HG02885 (cell line): ENCODE measurements around the gene CTDSP2.
A peak's percentile ranks its signal among the peaks of the same experiment; 100 is the strongest.
"Not testable (repeated sequence)": the region's sequence is repeated elsewhere in the genome, so short reads cannot be mapped to it uniquely, and the experiment has no call there.

Experiments
- ATAC-seq: cut with Tn5 transposase; IDR thresholded peaks from one replicate; pipeline ENCODE4 v1.9.1; 2021; ENCODE audit warnings: mild to moderate bottlenecking; ENCODE audit not compliant: unreplicated experiment, poor library complexity

Gene CTDSP2, protein sequence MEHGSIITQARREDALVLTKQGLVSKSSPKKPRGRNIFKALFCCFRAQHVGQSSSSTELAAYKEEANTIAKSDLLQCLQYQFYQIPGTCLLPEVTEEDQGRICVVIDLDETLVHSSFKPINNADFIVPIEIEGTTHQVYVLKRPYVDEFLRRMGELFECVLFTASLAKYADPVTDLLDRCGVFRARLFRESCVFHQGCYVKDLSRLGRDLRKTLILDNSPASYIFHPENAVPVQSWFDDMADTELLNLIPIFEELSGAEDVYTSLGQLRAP

DNA sequence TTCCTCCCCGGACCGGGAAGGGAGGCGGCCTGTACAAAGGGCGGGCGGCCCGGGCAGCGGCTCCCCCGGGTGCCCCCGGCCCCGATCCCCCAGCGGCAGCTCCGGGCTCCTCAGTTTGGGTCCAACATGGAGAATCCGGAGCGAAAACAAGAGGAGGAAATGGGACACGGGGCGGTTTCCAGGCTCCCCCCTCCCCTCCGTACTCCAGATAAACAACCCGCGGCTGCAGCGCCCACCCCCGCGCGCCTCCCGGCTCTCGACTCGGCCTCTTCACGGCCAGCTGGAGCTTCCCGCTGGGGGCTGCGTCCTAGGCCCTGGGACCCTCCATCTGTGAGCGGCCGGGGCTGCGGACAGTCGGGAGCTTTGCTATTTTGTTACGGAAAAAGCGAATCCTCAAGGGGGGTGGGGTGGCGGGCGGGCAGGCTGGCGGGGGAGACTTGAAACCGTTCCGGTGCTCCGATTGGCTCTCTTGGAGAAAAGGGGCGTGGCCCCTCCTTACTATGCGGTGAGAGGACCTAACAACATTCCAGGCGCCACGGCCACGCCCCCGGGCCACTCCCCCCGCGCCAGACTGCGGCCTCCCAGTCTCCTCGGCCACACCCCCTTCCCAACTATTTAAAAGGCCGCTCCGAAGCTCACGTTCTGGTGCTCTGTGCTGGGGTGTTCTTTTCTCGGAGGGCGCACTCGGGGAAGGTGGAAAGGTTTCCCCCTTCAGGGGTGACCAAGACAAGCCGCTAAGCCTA, at the start of gene CTDSP2:
CTDSP2 (minus strand) TSS at position 153 of the 743 bp plus-strand sequence. CDS start 294 bp downstream, outside the sequence.
- peak; percentile 49 for ATAC-seq

DNA sequence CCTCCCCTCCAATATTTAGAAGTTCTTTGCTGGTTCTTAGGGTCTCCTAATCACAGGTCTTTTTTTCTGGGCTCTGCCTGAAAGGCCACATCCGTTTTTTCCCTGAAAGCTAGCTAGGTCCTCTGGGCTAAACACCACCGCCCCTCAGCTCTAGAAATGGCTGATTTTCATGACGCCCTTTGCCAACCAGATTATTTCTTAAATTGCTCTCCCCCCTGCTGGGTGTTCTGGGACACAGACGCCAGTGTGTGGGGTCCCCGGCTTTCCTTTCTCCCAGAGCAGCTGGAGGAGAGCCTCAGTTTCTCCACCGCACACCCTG, 49.5 kb upstream of the CTDSP2 start:
- ATAC-seq: no peak

DNA sequence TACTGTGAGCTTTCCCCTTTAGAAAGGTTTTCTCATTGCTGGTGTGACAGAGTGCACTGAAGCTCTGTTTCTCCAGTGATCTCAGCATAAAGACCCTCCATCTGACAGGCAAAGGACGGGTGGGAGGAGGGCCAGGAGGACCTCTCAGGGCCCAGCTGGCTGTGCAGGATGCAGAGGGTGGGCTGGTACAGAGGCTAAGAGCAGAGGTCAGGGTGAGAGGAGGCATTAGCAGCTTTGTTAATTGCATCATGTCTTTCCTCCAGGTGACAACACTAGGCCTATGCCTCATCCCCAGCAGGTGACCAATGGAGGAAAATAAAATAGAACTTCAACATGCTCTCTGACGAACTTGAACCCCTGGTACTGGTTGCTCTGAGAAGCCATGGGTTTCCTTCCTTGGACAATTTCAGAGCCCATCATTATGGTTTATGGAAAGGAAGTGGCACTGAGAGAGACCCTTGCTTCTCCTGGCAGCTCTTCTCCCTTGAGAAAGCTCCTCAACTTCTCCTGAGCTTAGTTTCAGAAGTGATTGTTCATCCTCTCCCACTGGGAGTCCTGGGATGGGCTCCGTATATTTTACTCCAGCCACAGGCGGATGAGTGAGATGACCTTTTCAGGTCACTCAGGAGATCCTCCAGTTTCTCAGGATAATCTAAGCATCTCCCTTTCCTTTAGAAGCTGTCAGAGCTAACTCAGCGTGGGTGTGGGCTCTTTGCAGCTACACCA, 49.0 kb upstream of the CTDSP2 start:
- no peak for ATAC-seq

DNA sequence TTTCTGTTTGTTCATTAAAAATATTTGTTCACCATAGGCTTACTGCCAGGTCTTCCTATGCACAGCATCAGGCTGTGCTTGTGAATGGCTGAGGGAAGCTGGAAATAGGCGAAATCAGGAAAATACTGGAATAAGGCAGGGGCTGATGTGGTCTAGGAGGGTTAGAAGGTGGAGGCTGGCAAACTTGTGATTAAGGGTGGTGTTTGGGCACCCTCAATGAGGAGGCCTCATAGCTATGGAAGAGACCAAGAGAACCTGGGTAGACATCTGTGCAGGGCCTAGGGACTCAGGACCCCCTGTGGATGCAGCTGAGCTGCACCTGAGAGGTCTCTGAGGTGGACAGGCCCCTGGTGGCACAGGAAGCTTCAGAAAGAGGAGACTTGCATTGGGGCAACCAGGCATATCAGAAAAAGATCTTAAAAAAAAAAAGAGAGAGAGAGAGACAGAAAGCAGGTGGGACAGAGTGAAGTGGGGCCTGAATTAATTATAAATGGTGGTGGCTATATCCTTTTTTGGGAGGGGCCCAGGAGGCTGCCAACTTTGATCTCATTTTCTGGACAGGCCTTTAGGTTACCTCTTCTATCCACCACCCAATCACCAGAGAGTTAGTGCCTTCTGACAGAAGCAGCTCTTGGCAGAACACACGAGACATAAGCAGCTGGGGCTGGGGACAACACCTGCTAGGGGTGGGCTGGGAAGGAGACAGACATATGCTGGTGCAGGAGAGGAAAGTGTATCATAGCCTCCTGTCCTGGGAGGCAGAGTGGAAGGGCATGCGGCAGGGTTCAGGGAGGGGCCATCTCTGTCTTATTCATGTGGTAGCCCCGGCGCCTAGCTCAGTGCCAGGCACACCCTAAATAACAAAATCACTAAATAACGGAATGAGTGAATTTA, 48.1 kb upstream of the CTDSP2 start:
- ATAC-seq: no peak

DNA sequence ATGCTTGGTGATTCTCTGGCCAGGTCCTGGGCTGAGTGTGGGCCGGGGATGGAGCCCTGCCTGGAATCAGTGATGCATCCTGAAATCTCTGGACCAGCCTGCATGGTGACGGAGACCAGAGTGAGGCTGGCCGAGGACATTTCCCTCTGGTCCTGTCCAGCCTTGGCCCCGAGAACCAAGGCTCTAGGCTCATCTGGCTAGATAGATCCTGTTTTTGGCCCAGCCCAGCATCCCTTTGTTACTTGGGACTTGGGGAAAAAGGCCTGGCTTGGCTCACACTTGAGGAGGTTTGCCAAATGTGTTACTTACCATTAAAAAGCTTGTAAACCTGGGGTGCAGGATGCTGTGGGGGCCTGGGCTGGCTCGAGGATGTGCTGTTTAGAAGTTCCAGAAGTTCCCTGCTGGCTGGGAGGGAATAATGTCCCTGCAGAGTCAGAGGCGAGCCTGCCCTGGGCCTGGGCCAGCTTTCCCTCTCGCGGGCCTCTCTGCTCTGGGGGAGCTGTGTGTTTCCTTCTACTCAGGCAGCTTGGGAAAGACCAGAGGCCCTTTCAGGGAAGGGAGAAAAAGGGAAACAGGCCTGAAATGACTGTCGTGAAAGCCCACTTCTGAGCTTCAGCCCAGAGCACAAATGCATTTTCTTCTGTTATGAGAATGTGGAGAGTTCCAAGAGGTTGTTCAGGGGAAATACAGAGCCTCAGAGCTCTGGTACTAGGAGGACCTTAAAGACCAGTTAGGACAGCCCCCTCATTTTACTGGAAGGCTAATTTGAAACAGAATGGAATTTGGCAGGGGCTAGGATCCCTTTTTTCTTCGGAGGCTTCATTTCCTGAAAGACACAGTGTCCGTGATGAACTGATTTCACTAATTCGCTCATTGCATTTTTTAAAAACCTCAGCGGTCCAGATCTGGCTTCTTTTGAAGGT, 47.2 kb upstream of the CTDSP2 start:
- no peak for ATAC-seq

DNA sequence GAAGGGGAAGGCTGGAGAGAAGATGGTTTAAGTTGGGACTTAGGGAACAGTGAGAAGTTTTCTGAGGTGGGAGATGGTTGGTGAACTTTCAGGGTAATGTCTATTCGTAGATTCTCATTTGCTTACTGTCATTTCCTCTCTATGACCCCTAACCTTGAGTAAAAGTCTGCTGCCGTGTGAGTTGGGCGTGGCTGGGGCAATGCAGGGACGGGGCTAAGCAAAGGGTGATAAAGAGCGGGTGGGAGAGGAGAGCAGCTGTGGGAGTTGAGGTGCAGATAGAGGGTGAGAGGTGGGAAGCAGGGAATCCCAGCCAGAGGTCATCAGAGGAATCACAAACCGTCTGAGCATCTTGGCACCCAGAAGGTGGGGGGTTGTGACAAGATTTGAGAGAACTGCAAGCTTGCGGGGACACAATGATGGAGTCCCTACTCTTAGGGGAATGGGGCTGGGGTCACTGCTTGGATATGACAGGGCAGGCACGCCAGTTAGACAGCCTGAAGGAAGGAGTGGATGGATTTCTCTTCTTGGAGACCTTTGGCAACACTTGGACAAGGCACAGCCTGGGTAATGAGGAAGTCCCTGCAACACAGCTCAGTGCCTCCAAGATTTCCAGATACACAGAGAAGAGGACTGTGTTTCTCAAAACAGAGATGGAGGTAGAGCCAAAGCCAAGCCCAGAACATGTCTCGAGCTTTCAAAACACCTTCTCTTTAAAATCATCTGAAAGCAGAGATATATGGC, 45.9 kb upstream of the CTDSP2 start:
- ATAC-seq: no peak

DNA sequence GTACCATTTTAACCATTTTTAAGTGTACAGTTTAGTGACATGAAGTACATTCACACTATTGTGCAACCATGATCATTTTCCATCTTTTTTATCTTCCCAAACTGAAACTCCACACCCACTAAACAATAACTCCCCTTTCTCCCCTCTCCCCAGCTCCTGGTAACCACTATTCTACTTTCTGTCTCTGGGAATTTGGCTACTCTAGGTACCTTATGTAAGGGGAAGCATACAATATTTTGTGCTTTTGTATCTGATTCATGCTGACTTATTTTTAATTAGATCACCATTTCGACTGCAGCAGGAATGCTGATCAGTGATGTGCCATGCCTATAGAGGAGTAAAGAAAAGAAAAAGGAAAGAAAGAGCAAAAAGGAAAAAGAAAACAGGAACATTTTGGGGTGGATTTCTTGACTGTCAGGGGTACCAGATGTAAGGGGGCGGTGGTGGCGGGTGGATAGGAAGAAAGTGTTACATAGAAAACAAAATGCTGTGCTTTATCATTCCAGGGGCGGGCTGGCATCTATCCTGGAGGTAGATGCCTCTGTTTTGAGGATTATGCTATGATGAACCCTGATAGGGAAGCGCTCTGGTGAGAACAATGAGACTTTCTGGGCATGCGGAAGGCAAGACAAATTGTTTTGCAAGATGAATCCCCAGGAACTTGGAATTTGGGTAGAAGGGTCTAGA, 45.2 kb upstream of the CTDSP2 start:
- no peak for ATAC-seq

DNA sequence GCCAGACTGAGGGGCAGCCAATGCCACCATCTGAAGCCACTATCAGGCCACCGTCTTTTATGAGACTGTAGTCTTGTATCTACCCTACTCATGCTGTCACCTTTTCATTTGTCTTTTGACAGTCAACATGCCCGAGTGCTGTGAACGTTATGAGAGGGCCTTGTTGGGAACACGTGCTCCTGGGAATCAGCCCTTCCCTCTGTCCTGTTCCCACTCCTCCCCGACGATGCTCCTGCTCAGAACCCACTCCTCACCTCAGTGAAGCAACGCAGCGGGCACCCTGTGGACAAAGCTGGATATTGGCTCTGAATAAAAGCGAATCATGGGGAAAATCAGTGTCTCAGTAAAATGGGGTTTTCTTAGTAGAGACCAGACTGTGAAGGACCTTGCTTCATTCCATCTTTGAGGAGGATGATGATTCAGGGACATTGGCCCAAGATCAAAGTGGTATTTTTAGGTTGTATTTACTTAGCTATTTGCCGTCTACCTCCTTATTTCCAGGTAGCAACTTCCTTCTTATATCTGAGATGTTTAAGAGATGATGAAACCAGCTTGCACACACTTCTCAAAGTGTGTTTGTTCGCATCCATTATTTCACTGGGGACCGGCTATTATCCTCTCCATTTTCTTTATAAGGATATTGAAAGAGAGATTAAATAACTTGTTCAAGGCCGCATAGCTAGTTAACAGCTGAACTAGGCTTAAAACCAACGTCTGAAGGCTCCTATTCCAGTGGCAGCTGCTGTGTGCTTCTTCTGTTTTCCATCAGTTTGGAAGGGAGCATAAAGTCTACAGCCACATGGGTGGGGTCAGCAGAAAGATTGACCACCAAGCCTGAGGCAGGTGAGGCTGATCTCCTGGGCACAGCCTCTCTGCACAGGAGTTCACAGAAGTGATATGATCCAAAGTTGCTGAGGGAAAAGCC, 43.9 kb upstream of the CTDSP2 start:
- ATAC-seq: no peak

DNA sequence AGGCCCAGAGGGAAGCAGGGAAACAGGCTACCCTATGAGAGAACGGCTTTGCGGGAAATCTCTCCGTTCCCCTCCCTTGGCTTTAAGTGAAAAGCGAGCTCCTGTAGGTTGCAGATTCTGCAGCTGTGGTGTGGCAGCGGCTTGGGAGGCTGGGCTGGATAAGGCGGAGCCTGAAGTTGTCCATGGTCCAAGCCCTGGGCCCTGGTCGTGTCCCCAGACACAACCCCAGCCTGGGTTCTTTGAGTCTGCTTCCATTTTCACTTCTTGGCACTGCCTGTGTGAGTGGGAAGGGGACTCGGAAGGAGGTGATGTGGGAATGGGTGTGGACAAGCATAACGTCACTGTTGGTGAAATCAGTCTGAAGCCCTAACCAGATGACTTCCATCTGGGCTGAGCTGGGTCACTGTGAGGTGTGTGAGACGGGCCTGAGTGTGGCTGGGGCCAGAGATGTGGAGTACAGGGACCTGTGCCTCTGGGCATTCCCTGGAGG, 43.0 kb upstream of the CTDSP2 start:
- no peak for ATAC-seq

DNA sequence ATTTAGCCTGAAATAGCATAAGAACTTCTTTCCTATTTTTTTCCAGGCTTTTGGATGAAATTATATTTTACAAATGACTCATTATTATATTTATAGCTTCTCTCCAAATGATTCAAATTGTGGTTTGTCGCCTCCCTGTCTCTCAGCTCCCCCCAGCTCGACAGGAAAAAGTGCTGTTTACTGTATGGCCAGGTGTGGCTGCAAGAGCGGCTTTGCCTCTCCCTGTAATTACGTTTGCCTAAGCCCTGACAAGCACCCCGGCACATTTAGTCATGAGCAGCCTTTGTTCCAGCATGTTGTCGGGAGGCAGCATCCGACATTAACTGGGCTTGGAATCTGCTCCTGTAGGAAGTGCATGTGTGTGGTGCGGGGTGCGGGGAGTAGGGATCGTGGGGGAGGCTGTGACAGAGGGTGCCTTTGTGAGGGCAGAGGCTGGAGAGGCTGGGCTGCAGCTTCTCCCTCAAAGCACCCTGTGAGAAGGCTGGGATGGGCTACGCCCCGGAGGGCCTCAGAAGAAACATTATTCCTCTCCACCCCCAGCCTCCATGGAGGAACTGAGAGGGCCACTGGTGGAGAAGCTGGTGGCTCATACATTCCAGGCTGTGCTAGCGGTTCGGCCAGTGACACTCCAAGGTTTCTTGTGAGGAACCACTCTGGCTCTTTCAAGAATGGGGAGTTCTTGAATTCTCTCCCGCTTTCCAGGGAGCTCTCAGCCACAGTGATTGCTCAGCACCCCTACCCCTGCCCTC, 42.1 kb upstream of the CTDSP2 start:
- ATAC-seq: no peak

DNA sequence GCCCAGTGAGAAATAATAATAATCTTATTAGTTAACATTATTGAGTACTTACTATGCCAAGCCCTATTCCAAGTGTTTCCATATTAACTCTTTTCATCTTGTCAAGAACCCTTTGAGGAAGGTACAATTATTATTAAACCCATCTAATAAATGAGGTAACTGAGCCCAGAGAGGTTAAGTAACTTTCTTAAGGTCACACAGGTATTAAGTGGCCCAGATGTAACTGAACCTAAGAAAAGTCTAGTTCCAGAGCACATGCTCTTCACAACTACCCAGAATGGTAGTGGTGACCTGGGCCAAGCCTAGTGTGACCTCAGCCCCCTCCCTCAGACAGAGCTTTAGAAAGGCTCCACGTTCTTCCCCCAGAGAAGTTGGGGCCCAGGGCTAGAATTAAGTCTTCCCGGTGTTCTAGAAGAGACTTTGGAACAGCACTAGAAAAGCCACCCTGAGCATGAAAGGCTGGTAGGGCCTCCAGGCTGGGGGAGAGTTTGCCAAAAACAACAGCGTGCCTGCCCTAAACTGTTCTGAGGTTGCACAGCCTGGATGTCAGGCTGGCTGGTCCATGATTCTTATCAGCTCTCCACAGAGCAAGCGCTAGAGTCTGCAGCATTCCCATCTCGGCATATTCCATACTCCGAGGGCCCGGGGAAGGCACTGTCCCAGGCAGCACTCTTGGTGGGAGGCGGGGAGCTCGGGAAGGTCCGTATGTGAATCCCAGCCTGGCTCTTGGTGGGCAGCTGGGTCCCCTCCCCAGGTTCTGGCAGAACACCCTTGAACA, 41.3 kb upstream of the CTDSP2 start:
- no peak for ATAC-seq

DNA sequence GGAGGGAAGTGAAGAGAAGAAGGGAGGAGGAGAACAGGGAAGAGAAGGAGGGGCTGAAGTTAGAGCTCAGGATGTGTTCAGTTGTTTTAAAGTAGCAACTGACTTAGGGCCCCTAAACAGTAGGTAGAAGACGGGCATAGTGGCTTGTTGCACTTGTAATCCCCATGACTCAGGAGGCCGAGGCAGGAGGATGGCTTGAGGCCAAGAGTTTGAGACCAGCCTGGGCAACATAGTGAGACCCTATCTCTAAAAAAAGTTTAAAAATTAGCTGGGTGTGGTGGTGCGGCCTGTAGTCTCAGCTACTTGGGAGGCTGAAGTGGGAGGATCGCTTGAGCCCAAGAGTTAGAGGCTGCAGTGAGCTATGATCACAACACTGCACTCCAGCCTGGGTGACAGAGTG, 40.4 kb upstream of the CTDSP2 start:
- not testable (repeated sequence) for ATAC-seq

DNA sequence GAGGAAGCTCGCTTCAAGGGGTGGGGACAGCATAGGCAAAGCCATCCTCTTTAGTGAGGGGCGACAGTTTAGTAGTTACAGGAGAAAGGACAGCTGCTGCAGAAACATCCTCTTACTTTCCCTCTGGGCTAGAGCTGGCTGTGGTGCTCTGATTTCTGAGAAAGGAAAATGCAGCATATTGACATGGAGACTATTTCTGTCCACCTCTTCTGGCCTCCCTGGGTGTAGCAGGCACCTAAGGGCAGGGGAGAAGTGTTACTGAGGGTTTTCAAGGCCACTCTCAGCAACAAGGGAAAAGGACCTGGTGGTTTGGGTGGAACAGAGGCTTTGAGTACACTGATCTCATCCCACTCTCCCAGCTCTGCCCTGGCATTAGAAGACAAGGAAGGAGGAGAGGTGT, 40.0 kb upstream of the CTDSP2 start:
- ATAC-seq: no peak

DNA sequence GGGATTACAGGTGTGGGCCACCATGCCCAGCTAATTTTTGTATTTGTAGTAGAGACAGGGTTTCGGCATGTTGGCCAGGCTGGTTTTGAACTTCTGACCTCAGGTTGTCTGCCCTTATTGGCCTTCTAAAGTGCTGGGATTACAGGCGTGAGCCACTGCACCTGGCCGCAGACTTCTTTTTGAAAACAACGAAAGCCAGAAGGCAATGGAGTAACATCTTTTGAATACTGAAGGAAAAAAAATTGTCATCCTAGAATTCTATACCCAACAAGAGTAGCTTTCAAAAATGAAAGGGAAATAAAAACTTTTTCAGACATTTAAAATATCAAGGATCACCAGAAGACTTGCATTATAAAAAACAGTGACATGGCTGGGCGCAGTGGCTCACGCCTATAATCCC, 38.7 kb upstream of the CTDSP2 start:
- ATAC-seq: no peak

DNA sequence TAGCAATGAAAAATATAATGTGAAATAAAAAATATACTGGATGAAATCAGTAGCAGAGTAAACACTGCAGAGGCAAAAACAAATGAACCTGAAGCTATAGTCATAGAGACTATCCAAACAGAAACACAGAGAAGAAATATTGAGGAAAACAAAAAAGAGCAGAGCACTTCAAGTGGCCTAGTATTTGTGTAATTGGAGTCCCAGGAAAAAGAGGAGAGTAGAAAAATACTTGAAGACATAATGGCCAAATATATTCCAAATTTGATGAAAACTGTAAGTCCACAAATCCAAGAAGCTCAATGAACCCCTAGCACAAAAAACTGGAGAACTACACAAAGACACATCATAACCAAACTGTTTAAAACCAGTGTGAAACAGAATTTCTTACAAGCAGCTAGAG, 37.2 kb upstream of the CTDSP2 start:
- no peak for ATAC-seq

DNA sequence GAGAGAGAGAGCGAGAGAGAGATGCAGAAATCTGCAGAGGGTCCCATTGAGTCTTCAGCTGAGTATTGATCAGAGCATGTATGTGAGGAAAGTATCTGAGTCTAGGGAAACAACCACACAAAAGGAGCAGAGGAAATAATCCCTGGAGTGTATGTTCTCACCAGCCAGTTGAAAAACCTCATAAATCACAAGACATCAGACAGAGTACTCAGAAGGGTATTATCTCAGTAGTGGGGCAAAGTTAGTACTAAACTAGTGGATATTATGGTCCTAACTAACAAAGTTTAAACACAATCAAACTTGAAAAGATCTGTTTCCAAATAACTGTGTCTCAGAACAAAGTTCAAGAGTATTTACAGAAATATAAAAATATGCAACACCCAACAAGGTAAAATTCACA, 36.5 kb upstream of the CTDSP2 start:
- no peak for ATAC-seq
